ENCODE measurements around the gene GSS.

Gene GSS

GRCh38 chr20:34947336-34947735 is 8.3 kb downstream of the GSS start:
- no peak for DNase-seq (ENCODE audit: low read depth in 4 of 4, low spot score in 1 of 4)

GRCh38 chr20:34946661-34947060 is 8.9 kb downstream of the GSS start:
- no peak for DNase-seq (ENCODE audit: low read depth in 4 of 4, low spot score in 1 of 4)

DNA sequence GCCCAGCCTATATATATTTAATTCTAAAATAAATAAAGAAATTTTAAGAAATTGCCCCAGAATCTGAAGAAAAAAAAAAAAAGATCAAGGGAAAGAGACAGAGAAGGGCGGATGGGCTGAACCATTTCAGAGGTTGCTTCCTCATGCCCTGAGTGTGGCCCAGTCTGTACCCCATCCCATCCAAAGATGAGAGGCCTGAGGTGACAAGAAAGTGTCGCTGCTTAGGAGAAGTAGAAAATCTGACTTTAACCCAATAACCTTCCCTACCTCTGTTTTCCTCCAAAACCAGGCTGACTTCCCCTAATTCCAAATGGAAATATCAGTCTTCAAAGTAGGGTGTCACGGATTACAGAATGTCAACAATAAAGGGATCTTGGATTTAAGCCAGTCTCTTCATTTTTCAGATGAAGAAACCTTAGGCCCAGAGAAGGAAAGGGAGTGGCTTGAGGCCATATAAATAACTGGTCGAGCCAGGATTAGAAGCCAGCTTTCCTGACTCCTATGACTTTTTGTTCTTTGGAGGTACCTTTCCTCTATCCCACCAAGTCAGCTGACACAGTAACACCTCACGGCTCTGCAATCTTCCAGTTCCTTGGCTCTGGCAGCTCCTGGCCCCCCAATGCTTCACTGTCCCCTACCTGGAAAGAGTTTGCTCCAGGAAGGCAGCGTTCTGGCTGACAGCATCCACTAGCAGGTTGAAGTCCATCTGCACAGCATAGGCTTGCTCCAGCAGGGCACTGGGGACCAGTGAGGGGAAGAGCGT is 10.1 kb downstream of the GSS start:
- no peak for DNase-seq (ENCODE audit: low read depth in 4 of 4, low spot score in 1 of 4)

- no peak for DNase-seq (ENCODE audit: low read depth in 4 of 4, low spot score in 1 of 4)
Measured at GRCh38 chr20:34943808-34944567, 11.6 kb downstream of the GSS start.

DNA sequence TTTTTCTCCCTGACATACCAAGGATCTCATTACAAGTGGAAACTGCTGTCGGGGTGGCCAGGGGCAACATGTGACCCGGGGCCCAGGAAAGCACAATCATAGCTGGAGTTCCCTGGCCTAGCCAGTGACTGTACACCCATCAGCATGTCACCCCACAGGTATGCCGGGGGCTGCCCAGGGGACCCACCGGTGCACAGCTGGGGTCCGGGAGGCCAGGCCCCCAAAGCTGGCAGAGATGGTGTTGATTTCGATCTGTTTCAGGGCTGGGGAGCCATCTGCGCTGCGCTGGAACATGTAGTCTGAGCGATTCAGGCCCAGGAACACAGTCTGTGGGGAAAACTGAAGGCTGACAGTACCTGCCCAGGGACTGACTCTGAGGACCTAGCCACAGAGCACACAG is 13.3 kb downstream of the GSS start:
- no peak for DNase-seq (ENCODE audit: low read depth in 4 of 4, low spot score in 1 of 4)

DNA sequence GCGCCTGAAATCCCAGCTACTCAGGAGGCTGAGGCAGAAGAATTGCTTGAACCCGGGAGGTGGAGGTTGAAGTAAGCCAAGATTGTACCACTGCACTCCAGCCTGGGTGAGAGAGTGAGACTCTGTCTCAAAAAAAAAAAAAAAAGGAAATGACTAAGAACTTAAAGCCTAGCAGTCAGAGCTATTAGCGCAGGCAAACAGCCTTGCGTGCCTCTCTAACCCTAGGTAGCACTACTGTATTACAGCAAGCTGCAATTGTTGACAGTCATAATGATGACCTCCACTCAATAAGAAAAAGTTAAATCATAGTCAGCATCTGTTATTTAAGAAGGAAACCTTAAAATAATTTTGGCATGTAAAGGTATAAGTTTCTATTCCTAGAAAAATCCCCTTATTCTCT is 14.4 kb downstream of the GSS start:
- DNase-seq (ENCODE audit: low read depth in 4 of 4, low spot score in 1 of 4) = no peak

GRCh38 chr20:34940081-34940481 is 15.5 kb downstream of the GSS start:
- no peak for DNase-seq (ENCODE audit: low read depth in 4 of 4, low spot score in 1 of 4)

DNA sequence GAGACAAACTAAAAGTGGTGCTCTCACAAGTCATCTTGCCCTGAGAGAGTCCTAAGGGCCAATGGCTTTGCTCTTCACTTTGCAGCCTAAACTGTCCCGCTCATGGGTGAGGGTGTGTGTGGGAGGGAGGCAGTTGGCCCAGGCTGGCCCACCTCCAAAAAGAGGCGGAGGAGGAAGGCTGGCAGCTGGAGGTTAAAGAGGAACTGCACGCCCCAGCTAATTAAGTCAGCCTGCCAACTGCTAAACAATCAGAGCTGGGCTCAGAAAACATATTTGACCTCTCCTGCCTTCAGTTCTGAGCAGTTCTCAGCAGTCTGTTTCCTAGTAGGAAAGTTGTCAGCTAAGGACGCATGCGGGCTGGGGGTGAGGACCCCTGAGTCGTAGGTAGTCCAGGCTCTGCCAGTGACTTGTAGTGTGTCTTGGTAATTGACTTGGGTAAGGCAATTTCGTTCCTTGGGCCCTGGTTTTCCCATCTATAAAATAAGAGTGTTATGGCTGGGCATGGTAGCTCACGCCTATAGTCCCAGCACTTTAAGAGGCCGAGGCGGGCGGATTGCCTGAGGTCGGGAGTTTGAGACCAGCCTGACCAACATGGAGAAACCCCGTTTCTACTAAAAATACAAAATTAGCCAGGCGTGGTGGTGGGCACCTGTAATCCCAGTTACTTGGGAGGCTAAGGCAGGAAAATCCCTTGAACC is 17.0 kb downstream of the GSS start:
- DNase-seq (ENCODE audit: low read depth in 4 of 4, low spot score in 1 of 4) = no peak

GRCh38 chr20:34931771-34932170 is 23.8 kb downstream of the GSS start:
- DNase-seq (ENCODE audit: low read depth in 4 of 4, low spot score in 1 of 4) = no peak

- no peak for DNase-seq (ENCODE audit: low read depth in 4 of 4, low spot score in 1 of 4)
Measured at GRCh38 chr20:34928411-34928810, 27.2 kb downstream of the GSS start.

DNA sequence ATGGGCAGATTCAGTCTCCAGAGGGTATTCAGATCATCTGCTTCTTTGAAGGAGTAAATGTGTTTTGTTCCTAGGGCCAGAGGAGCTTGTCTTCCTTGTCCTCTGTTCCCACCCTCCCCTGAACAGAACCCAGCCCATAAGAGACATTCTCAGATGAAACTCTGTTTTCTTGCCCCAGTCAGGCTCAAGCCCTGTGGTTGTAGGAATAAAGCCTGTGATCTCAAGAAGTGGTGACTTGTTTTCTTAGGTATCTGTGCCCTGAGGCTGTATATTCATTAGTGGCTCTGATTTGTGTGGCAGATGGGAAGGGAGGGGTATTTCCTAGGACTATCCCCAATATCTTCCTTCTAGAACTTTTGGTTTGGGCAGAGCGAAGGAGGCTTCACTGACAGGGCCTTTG is 27.9 kb downstream of the GSS start:
- DNase-seq (ENCODE audit: low read depth in 4 of 4, low spot score in 1 of 4) = no peak

- no peak for DNase-seq (ENCODE audit: low read depth in 4 of 4, low spot score in 1 of 4)
Measured at GRCh38 chr20:34926581-34926980, 29.0 kb downstream of the GSS start.

- no peak for DNase-seq (ENCODE audit: low read depth in 4 of 4, low spot score in 1 of 4)
Measured at GRCh38 chr20:34925981-34926380, 29.6 kb downstream of the GSS start.

- DNase-seq (ENCODE audit: low read depth in 4 of 4, low spot score in 1 of 4) = no peak
Measured at GRCh38 chr20:34925341-34925740, 30.3 kb downstream of the GSS start.

DNA sequence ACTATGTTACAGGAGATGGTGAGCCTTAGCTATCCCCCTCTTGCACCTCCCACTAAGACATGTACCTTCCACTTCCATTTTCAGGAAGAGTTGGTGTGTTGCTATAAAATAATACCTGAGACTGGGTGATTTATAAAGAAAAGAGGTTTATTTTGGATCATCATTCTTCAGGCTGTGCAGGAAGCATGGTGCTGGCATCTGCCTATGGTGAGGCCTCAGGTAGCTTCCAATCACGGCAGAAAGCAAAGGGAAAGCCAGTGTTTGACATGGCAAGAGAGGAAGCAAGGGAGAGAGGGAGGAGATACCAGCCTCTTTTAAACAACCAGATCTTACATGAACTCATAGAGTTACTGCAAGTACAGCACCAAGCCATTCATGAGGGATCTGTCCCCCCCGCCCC is 32.2 kb downstream of the GSS start:
- DNase-seq (ENCODE audit: low read depth in 4 of 4, low spot score in 1 of 4) = no peak

DNA sequence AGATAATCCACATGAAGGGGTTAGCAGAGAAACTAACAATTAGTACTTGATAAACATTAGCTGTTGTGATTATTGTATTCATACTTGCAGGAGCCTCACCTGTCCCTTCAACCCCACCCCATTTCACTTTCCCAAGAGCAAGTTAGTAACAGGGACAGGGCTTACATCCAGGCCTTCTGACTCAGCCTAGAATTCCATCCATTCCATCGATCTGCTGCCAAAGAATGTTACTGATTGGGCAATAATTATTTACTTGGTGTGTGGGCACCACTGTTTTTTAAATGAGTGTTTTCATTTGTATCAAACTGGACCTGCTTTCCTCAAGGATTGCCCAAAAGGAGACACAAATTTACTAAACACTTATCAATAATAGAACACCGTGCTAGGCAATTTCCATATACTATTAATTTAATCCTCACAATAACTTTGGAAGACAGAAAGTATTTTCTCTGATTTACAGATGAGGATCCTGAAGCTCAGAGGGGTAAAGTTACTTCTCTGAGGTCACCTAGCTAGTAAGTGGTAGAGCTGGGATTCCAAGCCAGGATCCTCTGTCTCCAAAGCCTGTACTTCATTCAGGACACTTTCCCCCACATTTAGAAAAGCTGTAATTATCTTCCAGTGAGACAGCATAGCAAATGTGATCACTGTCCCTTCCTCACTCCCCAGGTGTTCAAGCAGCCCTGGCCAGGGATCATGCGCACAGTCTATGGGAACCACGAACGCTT is 32.8 kb downstream of the GSS start:
- DNase-seq (ENCODE audit: low read depth in 4 of 4, low spot score in 1 of 4) = no peak

DNA sequence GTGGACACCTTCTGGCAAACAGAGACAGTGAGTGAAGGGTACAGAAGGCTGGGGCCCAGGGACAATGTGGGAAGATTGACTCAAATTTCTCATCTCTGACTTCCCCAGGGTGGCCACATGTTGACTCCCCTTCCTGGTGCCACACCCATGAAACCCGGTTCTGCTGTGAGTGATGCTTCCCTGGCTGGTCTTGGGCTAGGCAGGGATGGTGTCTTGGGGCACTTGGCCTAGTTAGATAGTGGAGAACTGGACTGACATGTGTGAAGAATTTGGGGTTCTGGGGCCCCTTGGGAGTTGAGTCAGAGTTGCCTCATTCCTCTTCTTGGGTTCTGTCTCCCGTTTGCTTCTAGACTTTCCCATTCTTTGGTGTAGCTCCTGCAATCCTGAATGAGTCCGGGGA is 34.2 kb downstream of the GSS start:
- no peak for DNase-seq (ENCODE audit: low read depth in 4 of 4, low spot score in 1 of 4)

DNA sequence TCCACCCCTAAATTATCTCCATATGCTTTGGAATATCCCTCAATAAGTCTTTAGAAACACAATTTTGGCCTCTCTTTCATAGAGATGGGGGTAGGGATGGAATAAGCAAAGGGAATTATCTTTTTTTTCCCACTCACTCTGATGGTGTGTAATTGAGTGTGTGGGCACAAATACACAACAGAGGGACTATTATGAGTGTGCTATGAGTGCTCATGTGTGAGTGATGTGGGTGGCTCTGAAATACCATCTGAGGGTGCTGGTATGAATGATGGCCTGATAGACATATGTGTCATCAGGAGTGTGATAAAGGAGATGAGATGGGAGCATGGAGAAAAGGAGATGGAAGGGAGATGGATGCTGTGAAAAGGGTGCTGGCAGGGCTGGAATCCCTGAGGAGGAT is 35.6 kb downstream of the GSS start:
- no peak for DNase-seq (ENCODE audit: low read depth in 4 of 4, low spot score in 1 of 4)

GRCh38 chr20:34916774-34917354 is 38.7 kb downstream of the GSS start:
- DNase-seq (ENCODE audit: low read depth in 4 of 4, low spot score in 1 of 4) = no peak

GRCh38 chr20:34915749-34916455 is 39.7 kb downstream of the GSS start:
- no peak for DNase-seq (ENCODE audit: low read depth in 4 of 4, low spot score in 1 of 4)
